ENCODE data around the gene DCC. TPM values are rescaled to one million over a fixed set of nuclear protein-coding genes. Genes with fewer than 3 reads are reported as not detected.

The DCC gene
- total and polyA plus RNA-seq, 2 of the 8 experiments (the other 6 are each of a cell fraction or from before 2014, with no cell fraction given), result 0.14 to 1.4 TPM

DNA sequence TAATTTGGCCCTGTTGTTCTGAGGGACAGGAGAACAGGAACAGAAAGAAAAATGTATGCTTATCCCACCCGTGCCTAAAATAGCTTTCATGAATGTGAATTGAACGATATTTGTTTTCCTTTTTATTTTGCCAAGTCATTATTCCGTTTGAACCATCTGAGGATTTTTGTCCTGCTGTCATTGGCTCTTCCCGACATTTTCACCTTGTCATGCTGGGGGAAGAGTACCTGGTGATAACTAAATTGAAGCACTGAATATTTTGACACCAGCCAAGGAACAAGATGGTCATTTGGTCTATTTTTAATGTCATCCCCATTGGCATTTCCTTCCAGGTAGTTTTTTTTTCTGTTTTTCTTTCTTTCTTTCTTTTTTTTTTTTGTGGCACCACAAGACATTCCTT is 204.1 kb downstream of the DCC start:
- no peak for FAIRE-seq
- Histone ChIP-seq H2AFZ (ENCODE audit: low read length) (no peak overlapping the region), H2BK15ac (ENCODE audit: low read length) (no peak overlapping the region), H3K27ac (ENCODE audit: low read depth, low read length) (no peak overlapping the region), H3K4me2 (ENCODE audit: insufficient read depth in 1 of 2, low read depth in 2 of 2, low read length in 2 of 2) (no peak overlapping the region), H3K9ac (replicated peaks in 1 of 4; ENCODE audit: extremely low read depth in 1 of 4, low read depth in 3 of 4, low read length in 3 of 4) (no peak overlapping the region), H2BK12ac (ENCODE audit: low read depth, low read length) (no peak overlapping the region), H3K23ac (ENCODE audit: insufficient read length) (no peak overlapping the region), H3K4ac (replicated peaks; ENCODE audit: insufficient read length, low read depth, low read length) (no peak overlapping the region), H3K14ac (ENCODE audit: insufficient read length) (no peak overlapping the region), H4K5ac (ENCODE audit: insufficient read length, low read depth, low read length) (no peak overlapping the region), H3K23me2 (ENCODE audit: low read depth, low read length) (no peaks in the 10 kb centered on the region), H4K8ac (ENCODE audit: extremely low read depth, insufficient read depth, low read length) (no peak overlapping the region), H3K79me2 (ENCODE audit: control insufficient read depth in 1 of 2, insufficient read depth in 2 of 2, low read length in 2 of 2) (no peaks in the 10 kb centered on the region), H3K4me3 (ENCODE audit: extremely low read depth in 1 of 4, insufficient read depth in 2 of 4, low read depth in 3 of 4, low read length in 4 of 4) (no peak overlapping the region), H2AK5ac (ENCODE audit: low read depth, low read length) (no peak overlapping the region), H2BK20ac (ENCODE audit: low read length) (no peak overlapping the region), H3K56ac (replicated peaks; ENCODE audit: insufficient read length, low read depth, low read length) (no peak overlapping the region), H3K36me3 (ENCODE audit: control insufficient read depth in 2 of 4, insufficient read depth in 4 of 4, low read length in 3 of 4) (no peaks in the 10 kb centered on the region), H3K18ac (ENCODE audit: extremely low read depth, low read length) (no peak overlapping the region), H2BK120ac (replicated peaks; ENCODE audit: low read depth, low read length) (no peak overlapping the region), H3K27me3 (replicated peaks in 1 of 4; ENCODE audit: control insufficient read depth in 3 of 4, extremely low read depth in 1 of 4, insufficient read depth in 3 of 4, low read length in 3 of 4) (no peaks in the 10 kb centered on the region), H3K79me1 (ENCODE audit: low read depth, low read length) (no peaks in the 10 kb centered on the region), H3K4me1 (replicated peaks in 1 of 4; ENCODE audit: control insufficient read depth in 3 of 4, insufficient read depth in 4 of 4, low read length in 3 of 4) (no peaks in the 10 kb centered on the region), H3K9me3 (ENCODE audit: insufficient read depth in 2 of 2, low read depth in 1 of 2, low read length in 1 of 2) (no peaks in the 10 kb centered on the region), H4K91ac (replicated peaks; ENCODE audit: insufficient read length, low read length) (no peak overlapping the region), H2BK5ac (ENCODE audit: low read depth, low read length) (no peak overlapping the region), H4K20me1 (replicated peaks in 1 of 2; ENCODE audit: control insufficient read depth in 1 of 2, insufficient read depth in 2 of 2, low read length in 2 of 2) (no peaks in the 10 kb centered on the region)
- 95% methylated on average over 4 of the region's 4 CpGs; no CpG with 5 or more reads in 1 of the 2 experiments for WGBS, 2 experiments (ENCODE audit: extremely low coverage in 1 of 2, insufficient coverage in 1 of 2, insufficient read length in 1 of 2, insufficient replicate concordance in 2 of 2, low coverage in 1 of 2, low lambda C conversion rate in 2 of 2, missing lambda C conversion rate in 1 of 2)
- ChIA-PET CTCF (ENCODE audit: partially characterized antibody) (no interaction called here), POLR2A (ENCODE audit: partially characterized antibody) (no interaction called here)
- no peak for DNase-seq (ENCODE audit: low read depth in 1 of 2, low spot score in 2 of 2)
- TF ChIP-seq, protein P1, sequence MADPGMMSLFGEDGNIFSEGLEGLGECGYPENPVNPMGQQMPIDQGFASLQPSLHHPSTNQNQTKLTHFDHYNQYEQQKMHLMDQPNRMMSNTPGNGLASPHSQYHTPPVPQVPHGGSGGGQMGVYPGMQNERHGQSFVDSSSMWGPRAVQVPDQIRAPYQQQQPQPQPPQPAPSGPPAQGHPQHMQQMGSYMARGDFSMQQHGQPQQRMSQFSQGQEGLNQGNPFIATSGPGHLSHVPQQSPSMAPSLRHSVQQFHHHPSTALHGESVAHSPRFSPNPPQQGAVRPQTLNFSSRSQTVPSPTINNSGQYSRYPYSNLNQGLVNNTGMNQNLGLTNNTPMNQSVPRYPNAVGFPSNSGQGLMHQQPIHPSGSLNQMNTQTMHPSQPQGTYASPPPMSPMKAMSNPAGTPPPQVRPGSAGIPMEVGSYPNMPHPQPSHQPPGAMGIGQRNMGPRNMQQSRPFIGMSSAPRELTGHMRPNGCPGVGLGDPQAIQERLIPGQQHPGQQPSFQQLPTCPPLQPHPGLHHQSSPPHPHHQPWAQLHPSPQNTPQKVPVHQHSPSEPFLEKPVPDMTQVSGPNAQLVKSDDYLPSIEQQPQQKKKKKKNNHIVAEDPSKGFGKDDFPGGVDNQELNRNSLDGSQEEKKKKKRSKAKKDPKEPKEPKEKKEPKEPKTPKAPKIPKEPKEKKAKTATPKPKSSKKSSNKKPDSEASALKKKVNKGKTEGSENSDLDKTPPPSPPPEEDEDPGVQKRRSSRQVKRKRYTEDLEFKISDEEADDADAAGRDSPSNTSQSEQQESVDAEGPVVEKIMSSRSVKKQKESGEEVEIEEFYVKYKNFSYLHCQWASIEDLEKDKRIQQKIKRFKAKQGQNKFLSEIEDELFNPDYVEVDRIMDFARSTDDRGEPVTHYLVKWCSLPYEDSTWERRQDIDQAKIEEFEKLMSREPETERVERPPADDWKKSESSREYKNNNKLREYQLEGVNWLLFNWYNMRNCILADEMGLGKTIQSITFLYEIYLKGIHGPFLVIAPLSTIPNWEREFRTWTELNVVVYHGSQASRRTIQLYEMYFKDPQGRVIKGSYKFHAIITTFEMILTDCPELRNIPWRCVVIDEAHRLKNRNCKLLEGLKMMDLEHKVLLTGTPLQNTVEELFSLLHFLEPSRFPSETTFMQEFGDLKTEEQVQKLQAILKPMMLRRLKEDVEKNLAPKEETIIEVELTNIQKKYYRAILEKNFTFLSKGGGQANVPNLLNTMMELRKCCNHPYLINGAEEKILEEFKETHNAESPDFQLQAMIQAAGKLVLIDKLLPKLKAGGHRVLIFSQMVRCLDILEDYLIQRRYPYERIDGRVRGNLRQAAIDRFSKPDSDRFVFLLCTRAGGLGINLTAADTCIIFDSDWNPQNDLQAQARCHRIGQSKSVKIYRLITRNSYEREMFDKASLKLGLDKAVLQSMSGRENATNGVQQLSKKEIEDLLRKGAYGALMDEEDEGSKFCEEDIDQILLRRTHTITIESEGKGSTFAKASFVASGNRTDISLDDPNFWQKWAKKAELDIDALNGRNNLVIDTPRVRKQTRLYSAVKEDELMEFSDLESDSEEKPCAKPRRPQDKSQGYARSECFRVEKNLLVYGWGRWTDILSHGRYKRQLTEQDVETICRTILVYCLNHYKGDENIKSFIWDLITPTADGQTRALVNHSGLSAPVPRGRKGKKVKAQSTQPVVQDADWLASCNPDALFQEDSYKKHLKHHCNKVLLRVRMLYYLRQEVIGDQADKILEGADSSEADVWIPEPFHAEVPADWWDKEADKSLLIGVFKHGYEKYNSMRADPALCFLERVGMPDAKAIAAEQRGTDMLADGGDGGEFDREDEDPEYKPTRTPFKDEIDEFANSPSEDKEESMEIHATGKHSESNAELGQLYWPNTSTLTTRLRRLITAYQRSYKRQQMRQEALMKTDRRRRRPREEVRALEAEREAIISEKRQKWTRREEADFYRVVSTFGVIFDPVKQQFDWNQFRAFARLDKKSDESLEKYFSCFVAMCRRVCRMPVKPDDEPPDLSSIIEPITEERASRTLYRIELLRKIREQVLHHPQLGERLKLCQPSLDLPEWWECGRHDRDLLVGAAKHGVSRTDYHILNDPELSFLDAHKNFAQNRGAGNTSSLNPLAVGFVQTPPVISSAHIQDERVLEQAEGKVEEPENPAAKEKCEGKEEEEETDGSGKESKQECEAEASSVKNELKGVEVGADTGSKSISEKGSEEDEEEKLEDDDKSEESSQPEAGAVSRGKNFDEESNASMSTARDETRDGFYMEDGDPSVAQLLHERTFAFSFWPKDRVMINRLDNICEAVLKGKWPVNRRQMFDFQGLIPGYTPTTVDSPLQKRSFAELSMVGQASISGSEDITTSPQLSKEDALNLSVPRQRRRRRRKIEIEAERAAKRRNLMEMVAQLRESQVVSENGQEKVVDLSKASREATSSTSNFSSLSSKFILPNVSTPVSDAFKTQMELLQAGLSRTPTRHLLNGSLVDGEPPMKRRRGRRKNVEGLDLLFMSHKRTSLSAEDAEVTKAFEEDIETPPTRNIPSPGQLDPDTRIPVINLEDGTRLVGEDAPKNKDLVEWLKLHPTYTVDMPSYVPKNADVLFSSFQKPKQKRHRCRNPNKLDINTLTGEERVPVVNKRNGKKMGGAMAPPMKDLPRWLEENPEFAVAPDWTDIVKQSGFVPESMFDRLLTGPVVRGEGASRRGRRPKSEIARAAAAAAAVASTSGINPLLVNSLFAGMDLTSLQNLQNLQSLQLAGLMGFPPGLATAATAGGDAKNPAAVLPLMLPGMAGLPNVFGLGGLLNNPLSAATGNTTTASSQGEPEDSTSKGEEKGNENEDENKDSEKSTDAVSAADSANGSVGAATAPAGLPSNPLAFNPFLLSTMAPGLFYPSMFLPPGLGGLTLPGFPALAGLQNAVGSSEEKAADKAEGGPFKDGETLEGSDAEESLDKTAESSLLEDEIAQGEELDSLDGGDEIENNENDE (IDR thresholded peaks at IDR 0.05; ENCODE audit: insufficient replicate concordance, low read length), result no peak

Measured in H1 (cell line).